Left ventricle myocardium inferior (tissue), 1 donor: Measurements from ENCODE around the gene SCO1. TPM values are rescaled to one million over a fixed set of nuclear protein-coding genes. Genes with fewer than 3 reads are reported as not detected.

Experiments used
- DNase-seq: peaks from one replicate; pipeline ENCODE4 v3.0.0-alpha.2; 2020
- H3K27ac ChIP-seq: fragments of 200-600 bp; replicated peaks from 2 replicates; pipeline ENCODE4 v1.8.0; 2021
- H3K27me3 ChIP-seq: fragments of 200-600 bp; 2 replicates; pipeline ENCODE4 v1.8.0; 2021; ENCODE audit warnings: low read depth
- H3K36me3 ChIP-seq: fragments of 200-600 bp; 2 replicates; pipeline ENCODE4 v1.8.0; 2021
- H3K4me1 ChIP-seq: fragments of 200-600 bp; 2 replicates; pipeline ENCODE4 v1.8.0; 2021
- H3K4me3 ChIP-seq: fragments of 200-600 bp; 2 replicates; pipeline ENCODE4 v1.8.0; 2021; ENCODE audit warnings: mild to moderate bottlenecking, moderate library complexity
- H3K9me3 ChIP-seq: fragments of 200-600 bp; replicated peaks from 2 replicates; pipeline ENCODE4 v1.8.0; 2021
- intact Hi-C: fragments of 100-400 bp; cut with micrococcal nuclease; formaldehyde crosslinking; loops from one replicate; pipeline ENCODE4 v1.11.0; 2022
- total RNA-seq: library from RNA; stranded (reverse); fragmentation: NEBNext Ultra II Directional; extraction: Animal tissue kit (Norgen Biotek cat#: 25700); gene quantifications from one replicate; pipeline ENCODE4 v1.2.1, GENCODE V29; 2021
- TF ChIP-seq, protein P1 (sequence below): fragments of 200-600 bp; IDR thresholded peaks from 2 replicates; pipeline ENCODE4 v1.8.0; 2021; ENCODE audit warnings: antibody characterized with exemption, mild to moderate bottlenecking, borderline replicate concordance
- donor health status: DM: no; HTN: yes; CAD: no; lungs with severe emphysema.

The SCO1 gene
- total RNA-seq, 1 donor from 2014 or later = 36.8 TPM

GRCh38 chr17:10729334-10730193, 32.2 kb upstream of the SCO1 start, which contains the start of gene TMEM220:
TSS of gene TMEM220 (minus strand) at chr17:10730023. CDS start at chr17:10729851, 172 bp downstream.
- H3K27me3 ChIP-seq = no peaks in the 10 kb centered on the region
- peak; percentile 86 for DNase-seq
- TF ChIP-seq, protein P1, sequence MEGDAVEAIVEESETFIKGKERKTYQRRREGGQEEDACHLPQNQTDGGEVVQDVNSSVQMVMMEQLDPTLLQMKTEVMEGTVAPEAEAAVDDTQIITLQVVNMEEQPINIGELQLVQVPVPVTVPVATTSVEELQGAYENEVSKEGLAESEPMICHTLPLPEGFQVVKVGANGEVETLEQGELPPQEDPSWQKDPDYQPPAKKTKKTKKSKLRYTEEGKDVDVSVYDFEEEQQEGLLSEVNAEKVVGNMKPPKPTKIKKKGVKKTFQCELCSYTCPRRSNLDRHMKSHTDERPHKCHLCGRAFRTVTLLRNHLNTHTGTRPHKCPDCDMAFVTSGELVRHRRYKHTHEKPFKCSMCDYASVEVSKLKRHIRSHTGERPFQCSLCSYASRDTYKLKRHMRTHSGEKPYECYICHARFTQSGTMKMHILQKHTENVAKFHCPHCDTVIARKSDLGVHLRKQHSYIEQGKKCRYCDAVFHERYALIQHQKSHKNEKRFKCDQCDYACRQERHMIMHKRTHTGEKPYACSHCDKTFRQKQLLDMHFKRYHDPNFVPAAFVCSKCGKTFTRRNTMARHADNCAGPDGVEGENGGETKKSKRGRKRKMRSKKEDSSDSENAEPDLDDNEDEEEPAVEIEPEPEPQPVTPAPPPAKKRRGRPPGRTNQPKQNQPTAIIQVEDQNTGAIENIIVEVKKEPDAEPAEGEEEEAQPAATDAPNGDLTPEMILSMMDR = no peak
- no peaks in the 10 kb centered on the region for H3K9me3 ChIP-seq
- H3K36me3 ChIP-seq = peaks cover 14% of the 10 kb centered on the region
- peak within 1 kb of the TSS; percentile 85 for H3K4me3 ChIP-seq
- peaks cover 16% of the 10 kb centered on the region for H3K4me1 ChIP-seq
- H3K27ac ChIP-seq = peak within 1 kb of the TSS; percentile 96
- intact Hi-C loops = no loop called here

GRCh38 chr17:10728331-10728892, 31.1 kb upstream of the SCO1 start:
- H3K4me1 ChIP-seq = peaks cover 16% of the 10 kb centered on the region
- no peak for DNase-seq
- intact Hi-C loops = no loop called here
- peak overlapping the region; percentile 85 for H3K4me3 ChIP-seq
- TF ChIP-seq, protein P1 = no peak
- no peaks in the 10 kb centered on the region for H3K9me3 ChIP-seq
- peaks cover 25% of the 10 kb centered on the region for H3K36me3 ChIP-seq
- H3K27me3 ChIP-seq = no peaks in the 10 kb centered on the region
- peak overlapping the region; percentile 96 for H3K27ac ChIP-seq

- Histone ChIP-seq H3K27ac (no peak overlapping the region), H3K27me3 (no peaks in the 10 kb centered on the region), H3K9me3 (no peaks in the 10 kb centered on the region), H3K36me3 (peaks cover 37% of the 10 kb centered on the region), H3K4me1 (peaks cover 16% of the 10 kb centered on the region), H3K4me3 (no peak overlapping the region)
- TF ChIP-seq, protein P1 = no peak
- no peak for DNase-seq
- intact Hi-C loops = no loop called here
Measured at GRCh38 chr17:10727192-10727591, 29.9 kb upstream of the SCO1 start.

- Histone ChIP-seq H3K27me3 (no peaks in the 10 kb centered on the region), H3K4me1 (peaks cover 16% of the 10 kb centered on the region), H3K36me3 (peaks cover 40% of the 10 kb centered on the region), H3K27ac (no peak overlapping the region), H3K9me3 (no peaks in the 10 kb centered on the region), H3K4me3 (no peak overlapping the region)
- no peak for DNase-seq
- TF ChIP-seq, protein P1 = no peak
- intact Hi-C loops = no loop called here
Measured at GRCh38 chr17:10726196-10726595, 28.9 kb upstream of the SCO1 start.

DNA sequence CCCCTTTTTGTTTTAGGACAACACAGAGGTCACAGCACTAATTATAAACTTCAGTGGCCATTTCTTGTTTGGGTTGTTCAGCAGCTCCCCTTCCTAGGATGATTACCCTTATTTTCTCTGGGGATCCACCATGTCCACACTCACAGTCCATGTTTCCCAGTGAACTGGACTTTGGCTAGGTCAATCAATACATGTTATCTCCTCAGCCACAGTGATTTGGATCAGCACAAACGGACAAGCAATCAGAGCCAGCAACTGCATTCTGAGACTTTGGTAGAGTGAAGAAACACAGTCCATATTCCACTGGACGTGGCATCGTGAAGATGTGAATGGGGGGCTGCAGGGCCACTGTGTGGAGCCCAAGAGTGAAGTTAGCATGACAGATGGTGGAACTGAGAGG, 27.9 kb upstream of the SCO1 start:
- intact Hi-C loops = no loop called here
- no peak overlapping the region for H3K27ac ChIP-seq
- no peaks in the 10 kb centered on the region for H3K27me3 ChIP-seq
- H3K36me3 ChIP-seq = peaks cover 45% of the 10 kb centered on the region
- no peak for DNase-seq
- H3K9me3 ChIP-seq = no peaks in the 10 kb centered on the region
- peaks cover 14% of the 10 kb centered on the region for H3K4me1 ChIP-seq
- no peak overlapping the region for H3K4me3 ChIP-seq
- TF ChIP-seq, protein P1 = no peak
